ENCODE measurements around the gene TM4SF5. TPM values are rescaled to one million over a fixed set of nuclear protein-coding genes. Genes with fewer than 3 reads are reported as not detected.

The TM4SF5 gene
- total and polyA plus RNA-seq, 4 donors: 18.4 TPM; not detected in 3

- no peaks in the 10 kb centered on the region for H3K27me3 ChIP-seq (ENCODE audit: control insufficient read depth in 1 of 2, insufficient read depth in 2 of 2, low read length in 1 of 2)
- ATAC-seq (ENCODE audit: low FRiP score) (no peak), DNase-seq (no peak)
- H3K27ac ChIP-seq (ENCODE audit: low read depth in 1 of 2, low read length in 2 of 2): peak overlapping the region in 1 of 2 donors; percentile 93
- H3K4me3 ChIP-seq (ENCODE audit: low read length in 2 of 2): peak overlapping the region; percentile 44 to 50
- no peaks in the 10 kb centered on the region for H3K9me3 ChIP-seq (ENCODE audit: control insufficient read depth, low read length)
- 41 to 43% methylated on average over 7 of the region's 7 CpGs for WGBS, 2 donors
- intact Hi-C loops (cut with DNase I): no loop called here
- H3K4me1 ChIP-seq (ENCODE audit: control insufficient read depth in 1 of 2, insufficient read depth in 2 of 2, low read length in 2 of 2): no peaks in the 10 kb centered on the region
- no peaks in the 10 kb centered on the region for H3K36me3 ChIP-seq (ENCODE audit: control insufficient read depth in 1 of 2, insufficient read depth in 2 of 2, low read length in 1 of 2)
These were observed 19.0 kb downstream of the TM4SF5 start for GRCh38 chr17:4790705-4791088.

- H3K9me3 ChIP-seq (ENCODE audit: control insufficient read depth, low read length): no peaks in the 10 kb centered on the region
- no peaks in the 10 kb centered on the region for H3K27me3 ChIP-seq (ENCODE audit: control insufficient read depth in 1 of 2, insufficient read depth in 2 of 2, low read length in 1 of 2)
- no peaks in the 10 kb centered on the region for H3K4me1 ChIP-seq (ENCODE audit: control insufficient read depth in 1 of 2, insufficient read depth in 2 of 2, low read length in 2 of 2)
- no peak overlapping the region for H3K27ac ChIP-seq (ENCODE audit: low read depth in 1 of 2, low read length in 2 of 2)
- DNase-seq: no peak
- ATAC-seq (ENCODE audit: low FRiP score): no peak
- H3K4me3 ChIP-seq (ENCODE audit: low read length in 2 of 2): no peak overlapping the region
- H3K36me3 ChIP-seq (ENCODE audit: control insufficient read depth in 1 of 2, insufficient read depth in 2 of 2, low read length in 1 of 2): peaks cover 3% of the 10 kb centered on the region in 2 donors
- 92% methylated on average over 1 of the region's 1 CpG for WGBS, 2 donors
- intact Hi-C loops (cut with DNase I): loop anchor here in 1 of 2 donors (5.0 kb wide), 1 partner anchor 83 kb away; the partner anchor contains the start of gene ARRB2
These were observed 23.5 kb downstream of the TM4SF5 start for GRCh38 chr17:4795168-4795567.

GRCh38 chr17:4796552-4796920, 24.9 kb downstream of the TM4SF5 start:
- Histone ChIP-seq H3K4me3 (ENCODE audit: low read length in 2 of 2) (peak overlapping the region; percentile 74 to 94), H3K36me3 (ENCODE audit: control insufficient read depth in 1 of 2, insufficient read depth in 2 of 2, low read length in 1 of 2) (peaks cover 3% of the 10 kb centered on the region in 2 donors), H3K27ac (ENCODE audit: low read depth in 1 of 2, low read length in 2 of 2) (peak overlapping the region in 1 of 2 donors; percentile 82), H3K9me3 (ENCODE audit: control insufficient read depth, low read length) (no peaks in the 10 kb centered on the region), H3K27me3 (ENCODE audit: control insufficient read depth in 1 of 2, insufficient read depth in 2 of 2, low read length in 1 of 2) (no peaks in the 10 kb centered on the region), H3K4me1 (ENCODE audit: control insufficient read depth in 1 of 2, insufficient read depth in 2 of 2, low read length in 2 of 2) (no peaks in the 10 kb centered on the region)
- 0 to 1% methylated on average over 7 of the region's 7 CpGs for WGBS, 2 donors
- intact Hi-C loops (cut with DNase I): loop anchor here in 1 of 2 donors (5.0 kb wide), 1 partner anchor 84 kb away; the partner anchor contains the start of gene ARRB2
- no peak for DNase-seq
- ATAC-seq (ENCODE audit: low FRiP score): no peak

GRCh38 chr17:4800462-4801196, 28.9 kb downstream of the TM4SF5 start:
- 72 to 82% methylated on average over 10 of the region's 10 CpGs for WGBS, 2 donors
- DNase-seq (no peak), ATAC-seq (ENCODE audit: low FRiP score) (no peak)
- intact Hi-C loops (cut with DNase I): loop anchor here in 1 of 2 donors (5.0 kb wide), 1 partner anchor 37 kb away; no protein-coding TSS in a partner anchor
- Histone ChIP-seq H3K27ac (ENCODE audit: low read depth in 1 of 2, low read length in 2 of 2) (no peak overlapping the region), H3K4me1 (ENCODE audit: control insufficient read depth in 1 of 2, insufficient read depth in 2 of 2, low read length in 2 of 2) (no peaks in the 10 kb centered on the region), H3K36me3 (ENCODE audit: control insufficient read depth in 1 of 2, insufficient read depth in 2 of 2, low read length in 1 of 2) (peaks cover 3% of the 10 kb centered on the region in 2 donors), H3K4me3 (ENCODE audit: low read length in 2 of 2) (no peak overlapping the region), H3K9me3 (ENCODE audit: control insufficient read depth, low read length) (no peaks in the 10 kb centered on the region), H3K27me3 (ENCODE audit: control insufficient read depth in 1 of 2, insufficient read depth in 2 of 2, low read length in 1 of 2) (no peaks in the 10 kb centered on the region)

DNA sequence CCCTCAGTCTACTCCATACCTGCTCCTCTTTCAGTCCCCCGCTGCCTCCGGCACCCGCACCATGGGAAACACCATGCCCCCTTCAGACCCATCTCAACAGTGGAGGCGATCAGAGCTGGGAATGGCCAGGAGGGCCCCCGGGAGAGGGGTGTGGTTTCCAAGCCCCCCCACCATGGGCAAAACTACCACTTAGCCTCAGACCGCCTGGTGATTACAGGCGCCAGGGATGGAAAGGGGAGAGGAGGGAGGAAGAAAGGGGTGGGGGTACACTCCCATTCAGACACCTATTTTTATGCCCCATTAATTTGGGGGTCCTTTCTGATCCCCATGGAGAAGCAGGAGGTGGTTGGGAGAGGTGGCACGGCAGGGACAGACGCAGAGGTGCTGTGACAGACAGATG, 30.5 kb downstream of the TM4SF5 start, which contains the start of gene C17orf114:
Gene C17orf114, minus strand, starts transcription at position 101 of the 400 bp plus-strand sequence.
- H3K27ac ChIP-seq (ENCODE audit: low read depth in 1 of 2, low read length in 2 of 2): no peak within 1 kb of the TSS
- peaks cover 3% of the 10 kb centered on the region in 2 donors for H3K36me3 ChIP-seq (ENCODE audit: control insufficient read depth in 1 of 2, insufficient read depth in 2 of 2, low read length in 1 of 2)
- no peak within 1 kb of the TSS for H3K4me3 ChIP-seq (ENCODE audit: low read length in 2 of 2)
- ATAC-seq (ENCODE audit: low FRiP score): no peak
- WGBS, 2 donors: 77 to 82% methylated on average over 9 of the region's 9 CpGs
- DNase-seq: no peak
- no peaks in the 10 kb centered on the region for H3K9me3 ChIP-seq (ENCODE audit: control insufficient read depth, low read length)
- H3K27me3 ChIP-seq (ENCODE audit: control insufficient read depth in 1 of 2, insufficient read depth in 2 of 2, low read length in 1 of 2): no peaks in the 10 kb centered on the region
- H3K4me1 ChIP-seq (ENCODE audit: control insufficient read depth in 1 of 2, insufficient read depth in 2 of 2, low read length in 2 of 2): no peaks in the 10 kb centered on the region
- intact Hi-C loops (cut with DNase I): loop anchor here in 1 of 2 donors (5.0 kb wide), 1 partner anchor 35 kb away; no protein-coding TSS in a partner anchor

DNA sequence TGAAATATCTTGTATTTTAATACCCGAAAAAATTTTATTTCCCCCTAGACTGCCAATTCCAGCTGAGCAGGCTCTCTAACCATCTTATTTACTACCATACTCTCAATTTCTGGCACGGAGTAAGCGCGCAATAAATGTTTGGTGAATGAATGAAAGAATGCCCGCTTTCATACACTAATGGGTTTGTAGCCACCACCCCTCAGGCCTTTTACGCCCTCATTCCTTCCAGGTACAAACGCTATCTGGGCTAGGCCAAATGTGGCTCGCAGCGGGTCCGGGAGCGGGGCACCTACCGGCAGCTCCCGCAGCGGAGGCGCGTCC, 34.7 kb downstream of the TM4SF5 start:
- no peaks in the 10 kb centered on the region for H3K9me3 ChIP-seq (ENCODE audit: control insufficient read depth, low read length)
- WGBS, 2 donors: 2% methylated on average over 12 to 16 of the region's 16 CpGs
- ATAC-seq (ENCODE audit: low FRiP score) (no peak), DNase-seq (no peak)
- no peaks in the 10 kb centered on the region for H3K27me3 ChIP-seq (ENCODE audit: control insufficient read depth in 1 of 2, insufficient read depth in 2 of 2, low read length in 1 of 2)
- no peaks in the 10 kb centered on the region for H3K36me3 ChIP-seq (ENCODE audit: control insufficient read depth in 1 of 2, insufficient read depth in 2 of 2, low read length in 1 of 2)
- H3K27ac ChIP-seq (ENCODE audit: low read depth in 1 of 2, low read length in 2 of 2): no peak overlapping the region
- H3K4me1 ChIP-seq (ENCODE audit: control insufficient read depth in 1 of 2, insufficient read depth in 2 of 2, low read length in 2 of 2): no peaks in the 10 kb centered on the region
- H3K4me3 ChIP-seq (ENCODE audit: low read length in 2 of 2): peak overlapping the region; percentile 92 to 93
- intact Hi-C loops (cut with DNase I): loop anchor here in 1 of 2 donors (5.0 kb wide), 1 partner anchor 81 kb away; no protein-coding TSS in a partner anchor

DNA sequence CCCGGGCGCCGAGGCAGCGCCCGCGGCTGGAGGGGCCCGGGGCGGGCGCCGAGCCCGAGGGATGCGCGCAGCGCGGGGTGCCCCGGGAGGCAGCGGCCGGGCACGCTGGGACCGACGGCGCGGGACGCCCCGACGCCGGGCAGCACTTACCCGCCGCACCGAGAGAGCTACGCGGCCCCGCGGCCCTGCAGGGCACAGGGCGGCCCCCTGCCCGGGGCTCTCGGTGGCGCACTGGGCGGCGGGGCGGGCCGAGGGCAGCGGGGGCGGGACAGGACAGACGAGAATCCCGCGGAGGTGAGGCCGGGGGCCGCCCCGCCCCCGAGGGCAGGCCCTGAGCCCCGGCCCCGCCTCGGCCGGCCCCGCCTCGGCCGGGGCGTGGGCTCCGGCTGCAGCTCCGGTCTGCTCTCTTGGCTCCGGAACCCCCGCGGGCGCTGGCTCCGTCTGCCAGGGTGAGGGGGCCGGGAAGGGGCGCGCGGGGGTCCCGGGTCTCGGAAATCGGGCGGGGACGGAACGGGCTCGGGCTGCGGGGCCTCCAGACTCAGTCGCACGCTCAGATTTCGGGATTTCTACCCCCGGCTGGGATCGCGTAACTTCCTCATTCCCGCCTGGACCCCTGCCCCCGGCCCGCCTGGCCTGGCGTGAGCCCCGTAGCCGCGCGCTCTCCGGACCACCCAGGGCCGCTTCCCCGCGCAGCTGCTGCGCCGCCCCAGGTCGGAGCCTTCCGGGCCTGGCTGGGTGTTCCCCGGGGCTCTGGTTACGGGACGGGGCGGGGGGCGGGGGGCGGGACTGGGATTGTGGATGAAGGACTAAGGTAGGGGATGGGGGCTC, 35.3 kb downstream of the TM4SF5 start, which contains the start of gene PLD2:
Gene PLD2, plus strand, starts transcription at position 376 of the 828 bp plus-strand sequence. CDS start 621 bp downstream, outside the sequence.
- ATAC-seq (ENCODE audit: low FRiP score): peak; percentile 96
- WGBS, 2 donors: 1 to 2% methylated on average over 62 to 106 of the region's 106 CpGs
- Histone ChIP-seq H3K27me3 (ENCODE audit: control insufficient read depth in 1 of 2, insufficient read depth in 2 of 2, low read length in 1 of 2) (no peaks in the 10 kb centered on the region), H3K36me3 (ENCODE audit: control insufficient read depth in 1 of 2, insufficient read depth in 2 of 2, low read length in 1 of 2) (no peaks in the 10 kb centered on the region), H3K4me1 (ENCODE audit: control insufficient read depth in 1 of 2, insufficient read depth in 2 of 2, low read length in 2 of 2) (no peaks in the 10 kb centered on the region), H3K4me3 (ENCODE audit: low read length in 2 of 2) (peak within 1 kb of the TSS; percentile 92 to 93), H3K9me3 (ENCODE audit: control insufficient read depth, low read length) (no peaks in the 10 kb centered on the region), H3K27ac (ENCODE audit: low read depth in 1 of 2, low read length in 2 of 2) (no peak within 1 kb of the TSS)
- peak; percentile 93 to 94 for DNase-seq
- intact Hi-C loops (cut with DNase I): loop anchor here in 1 of 2 donors (5.0 kb wide), 1 partner anchor 80 kb away; no protein-coding TSS in a partner anchor

- DNase-seq (no peak), ATAC-seq (ENCODE audit: low FRiP score) (peak; percentile 57)
- H3K36me3 ChIP-seq (ENCODE audit: control insufficient read depth in 1 of 2, insufficient read depth in 2 of 2, low read length in 1 of 2): no peaks in the 10 kb centered on the region
- no peaks in the 10 kb centered on the region for H3K4me1 ChIP-seq (ENCODE audit: control insufficient read depth in 1 of 2, insufficient read depth in 2 of 2, low read length in 2 of 2)
- H3K27ac ChIP-seq (ENCODE audit: low read depth in 1 of 2, low read length in 2 of 2): no peak overlapping the region
- no peaks in the 10 kb centered on the region for H3K27me3 ChIP-seq (ENCODE audit: control insufficient read depth in 1 of 2, insufficient read depth in 2 of 2, low read length in 1 of 2)
- no peaks in the 10 kb centered on the region for H3K9me3 ChIP-seq (ENCODE audit: control insufficient read depth, low read length)
- H3K4me3 ChIP-seq (ENCODE audit: low read length in 2 of 2): peak overlapping the region; percentile 92 to 93
- 13 to 14% methylated on average over 32 of the region's 32 CpGs for WGBS, 2 donors
- intact Hi-C loops (cut with DNase I): loop anchor here in 1 of 2 donors (5.0 kb wide), 1 partner anchor 80 kb away; no protein-coding TSS in a partner anchor
These were observed 36.1 kb downstream of the TM4SF5 start for GRCh38 chr17:4807605-4808377.
